GM12891 (cell line): ENCODE data around the gene PPIL1.

Source experiments
- POLR2A ChIP-seq: IDR thresholded peaks from 2 replicates; pipeline ENCODE4 v1.6.1; 2011; ENCODE audit warnings: low read depth, low read length, control low read depth
- POLR2AphosphoS5 ChIP-seq: IDR thresholded peaks from 2 replicates; pipeline ENCODE4 v1.6.1; 2011; ENCODE audit warnings: low read depth, low read length, control low read depth

DNA sequence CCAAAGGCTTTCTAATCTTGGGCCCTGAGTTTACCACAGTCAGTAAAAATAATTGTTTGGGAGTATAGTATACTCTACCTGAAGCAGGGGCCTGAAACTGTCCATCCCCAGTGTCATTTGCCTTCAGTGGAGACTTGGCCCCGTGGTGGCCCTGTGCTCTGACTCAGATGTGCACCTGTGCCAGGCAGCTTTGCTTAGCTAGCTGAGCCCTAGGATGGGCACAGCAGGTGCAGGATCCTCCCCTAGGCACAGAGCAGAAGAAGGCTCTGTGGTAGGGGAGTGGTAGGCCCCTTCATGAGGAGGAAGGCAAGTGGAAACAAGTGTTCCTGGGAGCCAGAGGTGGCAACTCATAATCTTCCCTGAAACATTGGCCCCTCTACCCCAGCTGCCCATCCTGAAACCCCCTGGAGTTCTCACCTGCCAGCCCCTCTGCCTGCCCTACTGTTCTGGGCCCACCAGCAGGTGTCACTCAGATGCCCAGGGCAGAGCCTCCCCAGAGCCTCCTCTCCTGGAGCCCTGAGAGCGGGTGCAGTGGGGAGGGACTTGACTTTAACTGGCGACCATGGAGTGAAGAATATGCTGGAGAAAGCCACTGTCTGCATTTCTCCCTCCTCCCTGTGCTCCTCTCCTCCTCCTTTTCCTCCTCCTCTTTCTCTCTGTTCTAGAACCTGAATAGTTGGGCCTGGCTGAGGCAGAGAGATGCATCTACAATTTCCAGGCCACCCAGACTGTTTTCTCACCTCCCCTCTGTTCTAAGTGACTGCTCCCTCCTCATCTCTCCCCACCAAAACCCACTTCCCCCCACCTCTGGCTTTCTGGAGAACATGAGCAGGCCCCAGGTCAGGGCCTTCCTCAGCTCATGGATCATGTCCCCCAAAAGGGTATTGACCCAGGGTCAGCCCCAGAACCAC is 38.2 kb downstream of the PPIL1 start:
- TF ChIP-seq POLR2AphosphoS5 (no peak), POLR2A (no peak)
